GM10847 (cell line): ENCODE data around the gene SPDYC.

ENCODE experiments used
- POLR2A ChIP-seq: IDR thresholded peaks from 2 replicates; pipeline ENCODE4 v1.6.1; 2011; ENCODE audit not compliant: insufficient read length; ENCODE audit errors: extremely low read depth

Gene SPDYC

DNA sequence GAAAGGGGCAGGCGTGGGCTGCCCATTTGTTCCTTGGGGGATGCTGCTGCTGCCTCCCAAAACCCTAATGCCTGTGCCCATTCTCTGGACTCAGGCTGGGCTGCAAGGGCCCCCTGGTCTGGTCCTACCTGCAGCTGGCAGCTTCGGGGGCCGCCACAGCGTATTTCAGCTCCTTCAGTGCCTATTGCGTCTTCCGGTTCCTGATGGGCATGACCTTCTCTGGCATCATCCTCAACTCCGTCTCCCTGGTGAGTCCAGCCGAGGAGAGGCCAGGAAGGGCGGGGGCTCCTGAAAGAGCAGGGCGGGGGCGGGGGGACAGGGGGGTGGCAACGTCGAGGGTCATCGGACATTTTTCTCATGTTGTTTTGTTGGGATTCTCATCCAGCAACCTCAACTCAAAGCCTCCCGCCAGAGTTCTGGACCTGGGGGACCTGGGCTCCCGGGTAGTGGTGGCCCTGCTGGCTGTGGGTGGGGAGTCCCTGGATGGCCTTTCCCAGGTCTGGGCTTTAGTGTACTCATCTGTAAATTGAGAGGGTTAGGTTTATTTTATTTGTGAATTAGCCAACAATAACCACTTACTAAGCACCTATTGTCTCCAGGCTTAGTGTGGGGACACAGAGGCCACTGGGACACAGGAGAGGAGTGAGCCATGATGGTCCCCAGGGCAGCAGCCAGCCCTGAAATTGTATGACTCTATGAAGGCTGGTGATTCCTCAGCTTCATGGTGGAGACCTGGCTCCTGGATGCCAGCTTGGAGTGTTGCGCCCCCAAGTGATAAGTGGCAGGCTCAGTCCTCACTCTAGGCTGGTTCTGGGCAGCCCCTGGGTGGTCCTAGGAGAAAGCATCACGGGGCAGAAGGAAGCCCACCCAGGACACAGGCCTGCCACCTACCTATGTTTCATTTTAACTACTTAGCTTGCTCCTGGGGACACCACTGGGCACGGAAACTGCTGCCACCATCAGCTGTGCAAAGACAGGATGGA, 47.7 kb downstream of the SPDYC start:
- TF ChIP-seq POLR2A: no peak

DNA sequence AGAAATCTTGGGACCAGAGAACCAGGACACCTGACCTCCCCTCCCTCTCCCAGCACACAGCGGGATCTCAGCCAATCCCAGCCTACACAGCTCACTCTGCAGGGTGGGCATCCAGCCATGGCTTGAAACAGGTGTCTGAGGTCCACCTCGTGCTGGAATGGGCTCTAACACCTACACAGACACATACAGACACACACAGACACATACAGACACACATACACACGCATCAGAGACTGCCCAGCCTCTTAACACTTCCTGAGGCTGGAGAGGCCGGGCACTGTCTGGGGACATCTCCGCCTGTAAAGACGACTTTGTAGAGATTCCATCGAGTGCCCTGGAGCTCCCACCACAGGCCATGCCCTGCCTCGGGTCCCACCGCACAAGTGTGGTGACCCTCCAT, 48.4 kb downstream of the SPDYC start:
- TF ChIP-seq POLR2A: no peak

DNA sequence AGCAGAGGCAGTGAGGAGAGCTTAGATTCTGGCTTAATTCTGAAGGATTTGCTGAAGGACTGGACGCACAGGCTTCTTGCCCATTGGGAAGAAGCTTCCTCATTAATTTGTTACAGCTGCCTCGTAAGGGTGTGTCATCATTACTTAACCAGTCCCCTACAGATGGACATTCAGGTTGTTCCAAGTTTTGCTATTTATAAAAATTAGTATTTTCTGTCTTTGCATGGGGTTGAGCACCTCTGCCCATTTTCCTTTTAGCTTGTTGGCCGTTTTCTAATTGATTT, 49.8 kb downstream of the SPDYC start:
- no peak for TF ChIP-seq POLR2A

DNA sequence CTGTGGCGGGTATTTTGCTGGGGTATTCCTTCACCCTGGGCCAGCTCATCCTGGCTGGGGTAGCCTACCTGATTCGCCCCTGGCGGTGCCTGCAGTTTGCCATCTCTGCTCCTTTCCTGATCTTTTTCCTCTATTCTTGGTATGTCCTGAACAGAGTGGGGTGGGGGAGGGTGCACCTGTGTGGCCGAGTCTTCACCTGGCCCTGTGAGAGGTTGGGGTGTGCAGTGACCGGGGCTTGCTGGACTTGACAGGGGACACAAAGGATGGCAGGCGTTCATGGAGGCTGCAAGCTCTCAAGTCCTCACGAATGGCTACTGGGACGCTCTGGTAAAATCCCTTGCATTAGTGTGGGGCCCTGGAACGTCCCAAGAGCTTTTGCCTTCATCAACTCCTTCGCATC, 51.0 kb downstream of the SPDYC start:
- no peak for TF ChIP-seq POLR2A
